ENCODE measurements around the gene RGS3.

DNA sequence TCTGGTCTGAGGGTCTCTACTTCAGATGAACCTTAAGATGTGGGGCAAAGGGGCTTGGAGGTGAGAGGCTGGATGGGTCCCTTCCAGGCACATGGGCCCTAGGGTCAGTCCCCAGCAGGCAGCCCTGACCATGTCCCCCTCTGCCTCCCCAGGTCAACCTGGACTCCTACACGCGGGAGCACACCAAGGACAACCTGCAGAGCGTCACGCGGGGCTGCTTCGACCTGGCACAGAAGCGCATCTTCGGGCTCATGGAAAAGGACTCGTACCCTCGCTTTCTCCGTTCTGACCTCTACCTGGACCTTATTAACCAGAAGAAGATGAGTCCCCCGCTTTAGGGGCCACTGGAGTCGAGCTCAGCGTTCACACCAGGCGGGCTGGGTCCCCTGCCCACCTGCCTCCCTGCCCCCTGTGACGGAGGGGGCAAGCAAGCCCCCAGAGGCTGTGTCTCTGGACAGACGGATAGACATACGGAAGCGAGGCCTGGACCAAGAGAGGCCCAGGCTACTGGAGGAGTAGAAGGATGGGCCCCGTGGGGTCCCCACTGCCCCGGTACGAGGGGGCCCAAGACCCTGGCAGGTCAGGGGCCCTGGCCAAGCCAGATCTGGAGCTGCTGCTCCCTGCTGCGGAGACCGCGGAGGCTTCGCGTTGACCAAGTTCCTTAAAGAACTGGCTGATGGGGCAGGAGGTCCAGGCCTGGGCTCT is 133.2 kb downstream of the RGS3 start:
- TF ChIP-seq, protein P1, sequence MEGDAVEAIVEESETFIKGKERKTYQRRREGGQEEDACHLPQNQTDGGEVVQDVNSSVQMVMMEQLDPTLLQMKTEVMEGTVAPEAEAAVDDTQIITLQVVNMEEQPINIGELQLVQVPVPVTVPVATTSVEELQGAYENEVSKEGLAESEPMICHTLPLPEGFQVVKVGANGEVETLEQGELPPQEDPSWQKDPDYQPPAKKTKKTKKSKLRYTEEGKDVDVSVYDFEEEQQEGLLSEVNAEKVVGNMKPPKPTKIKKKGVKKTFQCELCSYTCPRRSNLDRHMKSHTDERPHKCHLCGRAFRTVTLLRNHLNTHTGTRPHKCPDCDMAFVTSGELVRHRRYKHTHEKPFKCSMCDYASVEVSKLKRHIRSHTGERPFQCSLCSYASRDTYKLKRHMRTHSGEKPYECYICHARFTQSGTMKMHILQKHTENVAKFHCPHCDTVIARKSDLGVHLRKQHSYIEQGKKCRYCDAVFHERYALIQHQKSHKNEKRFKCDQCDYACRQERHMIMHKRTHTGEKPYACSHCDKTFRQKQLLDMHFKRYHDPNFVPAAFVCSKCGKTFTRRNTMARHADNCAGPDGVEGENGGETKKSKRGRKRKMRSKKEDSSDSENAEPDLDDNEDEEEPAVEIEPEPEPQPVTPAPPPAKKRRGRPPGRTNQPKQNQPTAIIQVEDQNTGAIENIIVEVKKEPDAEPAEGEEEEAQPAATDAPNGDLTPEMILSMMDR (IDR thresholded peaks at IDR 0.05), result no peak
- no peak for TF ChIP-seq POLR2A (IDR thresholded peaks at IDR 0.05)
